ENCODE measurements around the gene GALNS. TPM values are rescaled to one million over a fixed set of nuclear protein-coding genes. Genes with fewer than 3 reads are reported as not detected.
"Not testable (repeated sequence)": the region's sequence is repeated elsewhere in the genome, so short reads cannot be mapped to it uniquely, and the experiment has no call there.

GALNS gene
- polyA plus RNA-seq, 5 donors = 19.8 to 33.1 (median 26.7) TPM

- no peak for DNase-seq
Observed at GRCh38 chr16:88807142-88807625, 49.6 kb downstream of the GALNS start.

DNA sequence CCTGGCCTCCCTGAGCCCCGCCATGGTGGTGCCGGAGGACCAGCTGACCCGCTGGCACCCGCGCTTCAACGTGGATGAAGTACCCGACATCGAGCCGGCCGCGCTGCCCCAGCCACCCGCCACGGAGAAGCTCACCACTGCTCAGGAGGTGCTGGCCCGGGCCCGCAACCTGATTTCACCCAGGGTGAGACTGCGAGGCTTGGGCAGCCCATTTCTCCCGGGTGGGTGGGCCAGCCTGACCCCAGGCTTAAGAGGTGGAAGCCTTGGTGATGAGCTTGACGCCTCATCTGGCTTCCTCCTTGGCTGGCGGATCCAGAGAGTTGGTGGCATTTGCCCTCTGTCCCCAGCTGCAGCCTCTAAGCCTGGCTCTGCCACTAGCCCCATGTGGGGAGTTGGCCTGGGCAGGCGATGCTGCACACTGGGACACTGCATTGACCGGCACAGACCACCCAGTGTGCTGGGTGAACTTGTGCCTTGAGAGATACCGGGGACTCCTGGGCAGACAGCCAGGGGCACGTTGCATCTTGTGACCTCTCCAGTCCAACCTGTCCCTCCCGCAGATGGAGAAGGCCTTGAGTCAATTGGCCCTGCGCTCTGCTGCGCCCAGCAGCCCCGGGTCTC, 50.1 kb downstream of the GALNS start:
- DNase-seq = no peak

GRCh38 chr16:88805887-88806393, 50.8 kb downstream of the GALNS start:
- DNase-seq = no peak

DNA sequence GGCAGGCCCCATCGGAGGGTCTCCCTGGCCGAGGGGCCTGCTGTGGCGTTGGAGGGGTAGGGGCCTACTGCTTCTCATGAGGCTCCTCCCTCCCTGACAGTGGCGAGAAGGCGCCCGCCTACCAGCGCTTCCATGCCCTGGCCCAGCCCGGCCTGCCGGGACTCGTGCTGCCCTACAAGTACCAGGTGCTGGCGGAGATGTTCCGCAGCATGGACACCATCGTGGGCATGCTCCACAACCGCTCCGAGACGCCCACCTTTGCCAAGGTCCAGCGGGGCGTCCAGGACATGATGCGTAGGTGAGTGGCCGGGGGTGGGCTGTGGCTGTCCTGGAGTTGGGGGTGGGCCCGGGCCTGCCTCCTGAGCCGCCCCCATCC, 51.4 kb downstream of the GALNS start:
- no peak for DNase-seq

- no peak for DNase-seq
Observed at GRCh38 chr16:88804552-88805339, 52.0 kb downstream of the GALNS start.

- no peak for DNase-seq
Observed at GRCh38 chr16:88804173-88804551, 52.6 kb downstream of the GALNS start.

- DNase-seq = peak; percentile 87 to 88
Observed at GRCh38 chr16:88803264-88803987, 53.3 kb downstream of the GALNS start, which contains the start of gene CDT1. Gene CDT1, plus strand, starts transcription at chr16:88803789. Its CDS starts 43 bp downstream, at chr16:88803832.

DNA sequence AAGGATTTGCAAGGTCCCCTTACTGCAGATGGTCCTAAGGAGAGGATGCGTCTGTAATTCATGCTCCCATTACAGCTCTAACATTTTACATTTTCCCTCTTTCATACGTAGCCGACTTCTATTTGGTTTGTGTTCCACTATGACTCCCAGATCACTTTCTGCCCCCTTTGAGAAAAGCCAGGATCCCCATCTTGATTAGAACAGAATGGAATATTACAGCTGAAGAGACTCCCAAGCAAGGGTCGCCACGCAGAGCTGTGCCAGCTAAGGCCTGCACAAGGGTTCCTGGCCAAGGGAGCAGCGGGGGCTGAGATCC, 56.5 kb downstream of the GALNS start:
- DNase-seq = no peak

- DNase-seq = no peak
Observed at GRCh38 chr16:88799569-88800276, 57.0 kb downstream of the GALNS start.

DNA sequence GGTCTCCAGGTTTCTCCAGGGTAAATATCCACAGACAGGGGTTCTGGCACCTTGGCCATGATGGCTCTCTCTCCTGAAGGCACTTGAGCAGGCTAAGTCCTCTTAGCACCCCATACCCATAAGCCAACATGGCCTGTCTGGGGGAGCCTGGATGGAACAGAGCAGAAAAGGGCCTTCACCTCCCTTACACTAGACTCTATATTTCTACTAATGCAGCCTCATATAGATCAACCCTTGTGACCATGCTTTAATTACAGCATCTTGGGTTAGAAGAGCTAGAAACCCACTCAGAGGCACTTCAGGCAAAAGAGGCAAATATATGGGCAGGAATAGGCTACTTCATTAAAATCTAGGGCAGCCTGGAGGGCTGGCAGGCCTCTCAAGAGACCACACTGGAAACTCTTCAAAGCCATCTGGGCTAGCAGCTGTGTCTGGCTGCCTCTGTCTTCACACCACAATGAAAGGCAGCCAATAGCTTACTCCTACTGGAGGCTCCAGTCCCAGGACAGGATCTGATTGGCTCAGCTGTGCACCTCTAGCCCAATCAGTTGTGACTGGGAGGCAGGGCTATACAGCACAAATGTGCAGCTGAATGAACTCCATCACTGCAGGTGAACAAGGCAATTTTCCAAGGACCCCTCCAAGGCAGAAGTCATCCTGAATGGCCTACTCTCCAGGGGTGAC, 57.8 kb downstream of the GALNS start:
- no peak for DNase-seq

- no peak for DNase-seq
Observed at GRCh38 chr16:88798073-88798472, 58.7 kb downstream of the GALNS start.

DNA sequence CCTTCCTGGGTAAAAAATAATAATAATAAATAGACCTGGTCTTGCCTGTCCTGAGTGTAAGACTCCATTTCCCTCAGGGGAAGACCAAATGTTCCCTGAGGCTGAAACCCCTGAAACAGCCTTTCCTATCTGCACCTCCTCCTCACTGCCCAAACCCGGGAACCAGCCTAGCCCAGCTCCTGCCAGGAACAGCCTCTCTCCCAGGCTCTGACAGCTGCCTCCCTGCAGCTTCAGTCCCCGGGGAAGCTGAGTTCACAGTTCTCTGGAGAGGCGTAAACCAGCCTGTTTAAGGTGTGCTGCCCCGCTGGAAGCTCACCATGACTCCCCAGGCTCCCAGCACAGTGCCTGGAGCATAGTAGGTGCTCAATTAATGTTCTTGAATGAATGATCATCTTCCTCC, 60.5 kb downstream of the GALNS start:
- no peak for DNase-seq

DNA sequence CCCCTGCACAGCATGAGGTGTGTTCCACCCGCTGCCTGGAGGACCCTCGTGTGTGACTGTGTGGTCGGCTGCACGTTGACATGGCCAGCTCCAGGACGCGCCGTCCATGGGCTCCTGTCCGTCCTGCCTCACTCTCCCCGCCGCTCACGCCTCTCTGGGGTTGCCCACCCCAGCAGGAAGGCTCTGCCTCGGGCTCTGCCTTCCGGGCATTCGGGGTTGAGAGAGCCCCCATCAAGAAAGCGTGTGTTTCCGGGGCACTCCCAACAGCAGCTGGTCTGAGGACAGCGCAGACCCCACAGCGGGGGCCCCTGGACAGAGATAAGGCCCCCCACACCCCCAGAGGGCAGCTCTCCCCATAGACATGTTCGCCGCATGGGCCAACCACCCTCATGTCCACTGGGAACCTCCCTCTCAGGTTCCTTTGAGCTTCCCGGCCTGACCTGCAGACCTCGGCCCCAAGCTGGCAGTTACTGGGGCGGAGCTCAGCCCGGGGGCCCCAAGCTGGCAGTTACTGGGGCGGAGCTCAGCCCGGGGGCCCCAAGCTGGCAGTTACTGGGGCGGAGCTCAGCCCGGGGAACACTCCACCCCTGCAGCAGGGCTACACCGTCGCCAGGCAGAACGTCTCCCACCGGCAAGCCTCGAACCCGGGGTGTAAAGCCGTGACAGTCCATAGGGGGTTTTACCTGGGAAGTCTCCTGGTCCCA, 63.3 kb downstream of the GALNS start:
- DNase-seq = no peak

DNA sequence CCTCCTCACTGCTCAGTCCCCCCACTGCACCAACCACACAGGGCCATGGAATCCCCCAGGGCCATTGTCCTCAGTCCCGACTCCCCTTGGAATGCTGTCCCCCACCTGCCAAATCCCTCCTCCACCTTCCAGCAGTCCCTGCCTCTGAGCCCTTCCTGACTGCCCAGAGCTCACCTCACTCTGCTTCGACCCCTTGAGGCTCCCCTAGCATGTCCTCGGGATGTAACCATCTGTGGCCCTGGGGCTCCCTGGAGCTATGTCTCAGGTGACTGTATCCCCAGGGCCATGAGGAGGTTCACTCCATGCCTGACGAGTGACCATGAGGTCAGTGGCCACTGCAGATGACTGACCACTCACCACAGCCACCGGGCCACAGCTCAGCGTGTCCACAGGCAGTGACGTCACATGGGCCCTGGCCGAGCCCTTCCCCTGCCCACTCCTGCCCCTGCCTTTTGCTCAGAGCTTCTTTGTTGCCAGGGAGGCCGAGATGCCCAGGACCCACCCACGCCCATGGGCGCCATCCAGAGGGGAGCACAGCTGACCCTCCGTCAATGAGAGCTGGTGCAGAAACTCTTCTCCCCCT, 64.0 kb downstream of the GALNS start:
- DNase-seq = no peak

DNA sequence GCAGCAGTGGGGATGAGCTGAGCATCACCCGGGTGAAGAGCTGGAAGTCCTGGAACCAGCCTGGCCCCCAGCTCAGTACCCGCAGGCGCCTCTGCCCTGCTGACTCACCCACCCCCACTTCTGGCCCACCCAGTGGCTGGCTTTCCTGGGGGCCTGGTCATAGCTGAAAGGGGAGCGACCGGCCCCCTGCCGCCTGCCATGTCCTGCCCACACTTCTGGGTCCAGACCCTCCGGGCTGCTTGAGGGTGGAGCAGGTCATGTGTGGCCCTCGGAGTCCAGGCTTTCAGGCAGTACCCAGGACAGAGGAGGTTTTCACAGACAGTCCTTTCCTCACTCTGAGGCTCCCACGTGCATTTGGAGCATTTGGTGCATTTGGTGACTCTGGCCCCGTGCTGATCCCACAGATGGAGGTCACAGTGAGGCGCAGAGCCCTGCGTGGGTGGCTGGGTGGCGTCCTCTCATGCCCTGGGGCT, 64.6 kb downstream of the GALNS start:
- no peak for DNase-seq

- DNase-seq = no peak
Observed at GRCh38 chr16:88790312-88791211, 66.2 kb downstream of the GALNS start.

DNA sequence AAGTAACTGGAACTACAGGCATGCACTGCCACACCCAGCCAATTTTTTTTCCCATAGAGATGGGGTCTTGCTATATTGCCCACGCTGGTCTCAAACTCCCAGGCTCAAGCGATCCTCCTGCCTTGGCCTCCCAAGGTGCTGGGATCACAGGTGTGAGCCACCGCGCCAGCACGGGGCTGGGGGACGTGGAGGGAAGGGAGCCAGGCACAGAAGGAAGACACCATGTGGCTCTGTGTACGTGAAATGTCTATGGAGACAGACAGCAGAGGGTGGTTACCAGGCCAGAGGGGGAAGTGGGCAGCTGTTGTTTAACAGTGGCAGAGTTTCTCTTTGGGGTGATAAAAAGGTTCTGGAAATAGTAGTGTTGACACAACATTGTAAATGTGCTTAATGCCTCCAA, 67.2 kb downstream of the GALNS start:
- no peak for DNase-seq

GRCh38 chr16:88788749-88789148, 68.0 kb downstream of the GALNS start:
- not testable (repeated sequence) for DNase-seq
